Gastroesophageal sphincter (tissue), 3 donors: ENCODE measurements around the gene DSG4.

ENCODE experiments used
- POLR2A ChIP-seq, 2 donors: fragments of 450-650 bp; IDR thresholded peaks; one replicate each; pipeline ENCODE4 v1.6.1; 2017; ENCODE audit warnings: antibody characterized with exemption in 2 of 2, mild to moderate bottlenecking in 2 of 2, moderate library complexity in 1 of 2
- TF ChIP-seq, protein P1 (sequence below), 4 experiments: fragments of 200-600 bp in 2 of 4; fragments of 450-650 bp in 2 of 4; sonication (generic) in 1 of 4; IDR thresholded peaks; one replicate each; pipeline ENCODE4 v1.5.1; 2017 to 2019; ENCODE audit warnings: antibody characterized with exemption in 4 of 4, mild to moderate bottlenecking in 2 of 4, moderate library complexity in 2 of 4

DNA sequence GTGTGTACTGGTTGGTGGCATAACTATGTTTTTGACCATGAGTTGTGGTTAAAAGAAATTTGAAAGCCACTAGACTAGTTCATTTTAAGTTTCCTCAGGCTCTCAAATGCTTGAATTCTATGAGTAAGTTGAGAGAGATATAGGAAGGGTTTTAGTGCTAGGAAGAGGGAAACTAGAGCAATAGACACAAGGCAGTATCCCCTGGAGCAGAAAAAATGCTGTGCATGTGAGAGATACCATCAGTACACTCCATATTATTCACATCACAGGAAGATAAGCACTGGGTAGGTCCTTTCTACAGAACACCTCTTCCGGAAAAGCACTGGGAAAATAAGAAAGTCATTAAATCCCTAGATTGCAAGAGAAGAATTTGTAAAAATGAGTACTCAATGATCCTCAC lies 51.6 kb downstream of the DSG4 start:
- TF ChIP-seq POLR2A (IDR thresholded peaks at IDR 0.05): no peak
- TF ChIP-seq, protein P1, sequence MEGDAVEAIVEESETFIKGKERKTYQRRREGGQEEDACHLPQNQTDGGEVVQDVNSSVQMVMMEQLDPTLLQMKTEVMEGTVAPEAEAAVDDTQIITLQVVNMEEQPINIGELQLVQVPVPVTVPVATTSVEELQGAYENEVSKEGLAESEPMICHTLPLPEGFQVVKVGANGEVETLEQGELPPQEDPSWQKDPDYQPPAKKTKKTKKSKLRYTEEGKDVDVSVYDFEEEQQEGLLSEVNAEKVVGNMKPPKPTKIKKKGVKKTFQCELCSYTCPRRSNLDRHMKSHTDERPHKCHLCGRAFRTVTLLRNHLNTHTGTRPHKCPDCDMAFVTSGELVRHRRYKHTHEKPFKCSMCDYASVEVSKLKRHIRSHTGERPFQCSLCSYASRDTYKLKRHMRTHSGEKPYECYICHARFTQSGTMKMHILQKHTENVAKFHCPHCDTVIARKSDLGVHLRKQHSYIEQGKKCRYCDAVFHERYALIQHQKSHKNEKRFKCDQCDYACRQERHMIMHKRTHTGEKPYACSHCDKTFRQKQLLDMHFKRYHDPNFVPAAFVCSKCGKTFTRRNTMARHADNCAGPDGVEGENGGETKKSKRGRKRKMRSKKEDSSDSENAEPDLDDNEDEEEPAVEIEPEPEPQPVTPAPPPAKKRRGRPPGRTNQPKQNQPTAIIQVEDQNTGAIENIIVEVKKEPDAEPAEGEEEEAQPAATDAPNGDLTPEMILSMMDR (IDR thresholded peaks at IDR 0.05): no peak
